Left lung (tissue), 10 donors: ENCODE results near the gene MYB. TPM values are rescaled to one million over a fixed set of nuclear protein-coding genes. Genes with fewer than 3 reads are reported as not detected.

ENCODE experiments used
- ATAC-seq: fragments of 200-7000 bp; cut with Tn5 transposase; one replicate; pipeline ENCODE4 v1.9.1; 2020; ENCODE audit warnings: moderate library complexity
- DNase-seq, 4 donors: peaks; one replicate each; pipeline ENCODE4 v3.0.0-alpha.2; 2013 to 2020
- H3K27ac ChIP-seq, 2 donors: fragments of 200-600 bp; sonication (generic) in 1 of 2; one replicate each; pipeline versions ENCODE4 v1.5.0 to v1.8.0; 2020 to 2021
- H3K27me3 ChIP-seq, 2 donors: fragments of 200-600 bp; sonication (generic) in 1 of 2; one replicate each; pipeline versions ENCODE4 v1.5.0 to v1.8.0; 2020 to 2021
- H3K36me3 ChIP-seq, 2 donors: fragments of 200-600 bp; sonication (generic) in 1 of 2; one replicate each; pipeline versions ENCODE4 v1.5.0 to v1.8.0; 2020 to 2021
- H3K4me1 ChIP-seq, 2 donors: fragments of 200-600 bp; one replicate each; pipeline ENCODE4 v1.8.0; 2021
- H3K4me3 ChIP-seq, 2 donors: fragments of 200-600 bp; sonication (generic) in 1 of 2; one replicate each; pipeline versions ENCODE4 v1.5.0 to v1.8.0; 2020 to 2021; ENCODE audit warnings: mild to moderate bottlenecking in 1 of 2
- H3K9me3 ChIP-seq, 2 donors: fragments of 200-600 bp; sonication (generic) in 1 of 2; one replicate each; pipeline versions ENCODE4 v1.5.0 to v1.8.0; 2020 to 2021
- CTCF ChIP-seq, 2 donors: fragments of 200-600 bp; sonication (generic) in 1 of 2; IDR thresholded peaks; one replicate each; pipeline versions ENCODE4 v1.5.0 to v1.8.0; 2021; ENCODE audit warnings: antibody characterized with exemption in 2 of 2
- intact Hi-C, 2 donors: fragments of 100-400 bp; cut with DNase I; formaldehyde crosslinking; loops; one replicate each; pipeline versions ENCODE4 v1.11.2 to v1.14.2; 2022
- polyA plus RNA-seq, 6 donors: library from polyadenylated mRNA; unstranded; fragments of 120-200 nt; gene quantifications; one replicate each; pipeline ENCODE4 v1.2.1, GENCODE V29; 2013; ENCODE audit not compliant: insufficient read length in 6 of 6
- total RNA-seq, 2 donors: library from RNA; stranded (reverse); fragmentation: NEBNext Ultra II Directional; extraction: Animal tissue kit (Norgen Biotek cat#: 25700); gene quantifications; one replicate each; pipeline ENCODE4 v1.2.1, GENCODE V29; 2021
- donor health status: DM: no; HTN: yes; CAD: no.
- donor health status: DM: no; HTN: no; CAD: no.

Gene MYB
- total and polyA plus RNA-seq, 8 donors = 1.3 to 6.4 (median 3.7) TPM

DNA sequence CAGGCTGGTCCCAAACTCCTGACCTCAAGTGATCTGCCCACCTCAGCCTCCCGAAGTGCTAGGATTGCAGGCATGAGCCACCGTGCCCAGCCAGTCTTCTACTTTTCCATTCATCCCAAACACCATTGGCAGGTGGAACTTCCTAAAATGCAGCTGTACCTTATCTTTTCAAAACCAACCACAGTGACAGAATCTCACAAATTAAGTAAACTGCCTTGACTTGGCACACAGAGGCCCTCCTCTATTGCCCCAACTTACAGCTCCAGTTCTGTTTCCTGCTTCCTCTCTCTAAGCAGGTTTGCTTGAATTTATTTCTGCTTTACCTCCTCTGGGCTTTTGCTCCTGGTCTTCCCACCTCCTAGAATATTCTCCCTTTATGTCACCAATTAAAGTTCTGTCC, 7.6 kb downstream of the MYB start:
- H3K4me1 ChIP-seq = peaks cover 0 to 15% of the 10 kb centered on the region in 2 donors
- DNase-seq = no peak
- H3K27me3 ChIP-seq = peaks cover 8 to 23% of the 10 kb centered on the region in 2 donors
- no peaks in the 10 kb centered on the region for H3K9me3 ChIP-seq
- H3K36me3 ChIP-seq = no peaks in the 10 kb centered on the region
- TF ChIP-seq CTCF (IDR thresholded peaks at IDR 0.05) = no peak
- H3K4me3 ChIP-seq = no peak overlapping the region
- ATAC-seq = no peak
- intact Hi-C loops = no loop called here
- peak overlapping the region in 1 of 2 donors; percentile 35 for H3K27ac ChIP-seq

DNA sequence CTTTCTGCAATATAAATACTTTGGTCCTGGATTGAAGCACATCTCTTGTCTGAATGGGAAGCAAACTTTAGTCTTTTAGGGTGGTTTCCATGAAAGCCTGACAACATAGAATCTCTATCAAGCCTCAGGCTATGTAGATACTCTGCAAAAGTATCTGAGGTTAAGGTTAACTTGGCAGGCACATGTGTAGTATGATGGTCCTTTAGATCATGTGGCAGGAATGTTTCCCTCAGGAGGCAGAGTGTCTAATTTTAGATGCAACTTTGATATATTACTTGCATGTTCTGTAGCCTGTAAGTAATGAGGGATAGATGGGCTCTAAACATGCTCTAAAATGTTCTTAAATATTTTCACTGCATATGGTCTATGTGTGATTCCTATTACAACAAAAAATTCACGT, 8.2 kb downstream of the MYB start:
- Histone ChIP-seq H3K27me3 (peaks cover 4 to 16% of the 10 kb centered on the region in 2 donors), H3K9me3 (no peaks in the 10 kb centered on the region), H3K4me1 (peaks cover 0 to 10% of the 10 kb centered on the region in 2 donors), H3K4me3 (no peak overlapping the region), H3K36me3 (no peaks in the 10 kb centered on the region), H3K27ac (no peak overlapping the region)
- no peak for ATAC-seq
- intact Hi-C loops = no loop called here
- no peak for TF ChIP-seq CTCF (IDR thresholded peaks at IDR 0.05)
- no peak for DNase-seq

GRCh38 chr6:135191508-135192255, 10.6 kb downstream of the MYB start:
- H3K27me3 ChIP-seq = no peaks in the 10 kb centered on the region
- no peak for ATAC-seq
- no peak for TF ChIP-seq CTCF (IDR thresholded peaks at IDR 0.05)
- peak overlapping the region in 1 of 2 donors; percentile 19 for H3K27ac ChIP-seq
- no peaks in the 10 kb centered on the region for H3K36me3 ChIP-seq
- peaks cover 0 to 13% of the 10 kb centered on the region in 2 donors for H3K4me1 ChIP-seq
- intact Hi-C loops = no loop called here
- no peak overlapping the region for H3K4me3 ChIP-seq
- no peak for DNase-seq
- H3K9me3 ChIP-seq = no peaks in the 10 kb centered on the region

- intact Hi-C loops = no loop called here
Observed at GRCh38 chr6:135192256-135193174, 11.4 kb downstream of the MYB start.

More at GRCh38 chr6:135192256-135193174, 11.4 kb downstream of the MYB start:
- Histone ChIP-seq H3K4me3 (no peak overlapping the region), H3K27me3 (no peaks in the 10 kb centered on the region), H3K27ac (peak overlapping the region in 1 of 2 donors; percentile 19), H3K4me1 (peaks cover 0 to 20% of the 10 kb centered on the region in 2 donors), H3K36me3 (no peaks in the 10 kb centered on the region), H3K9me3 (no peaks in the 10 kb centered on the region)
- ATAC-seq (no peak), DNase-seq (no peak)
- TF ChIP-seq CTCF (IDR thresholded peaks at IDR 0.05) = no peak
